Skeletal muscle satellite cell (primary cell): ENCODE measurements around the gene FBXL7.

Experiments
- H3K27me3 ChIP-seq: 2 replicates; pipeline ENCODE4 v1.7.0; 2013; ENCODE audit warnings: low read length; ENCODE audit not compliant: control insufficient read depth, insufficient read depth
- H3K36me3 ChIP-seq: 2 replicates; pipeline ENCODE4 v1.7.0; 2013; ENCODE audit warnings: mild to moderate bottlenecking, control low read depth, low read length; ENCODE audit not compliant: insufficient read depth
- H3K4me1 ChIP-seq: 2 replicates; pipeline ENCODE4 v1.7.0; 2013; ENCODE audit warnings: low read length; ENCODE audit not compliant: control insufficient read depth, insufficient read depth
- H3K4me2 ChIP-seq: 2 replicates; pipeline ENCODE4 v1.7.0; 2013; ENCODE audit warnings: mild to moderate bottlenecking, low read length
- H3K4me3 ChIP-seq: 2 replicates; pipeline ENCODE4 v1.7.0; 2013; ENCODE audit warnings: low read length
- H3K9ac ChIP-seq: 2 replicates; pipeline ENCODE4 v1.7.0; 2013; ENCODE audit warnings: mild to moderate bottlenecking, low read depth, low read length, moderate library complexity
- H3K9me3 ChIP-seq: replicated peaks from 2 replicates; pipeline ENCODE4 v1.7.0; 2013; ENCODE audit warnings: mild to moderate bottlenecking, control low read depth, low read length

Gene FBXL7

DNA sequence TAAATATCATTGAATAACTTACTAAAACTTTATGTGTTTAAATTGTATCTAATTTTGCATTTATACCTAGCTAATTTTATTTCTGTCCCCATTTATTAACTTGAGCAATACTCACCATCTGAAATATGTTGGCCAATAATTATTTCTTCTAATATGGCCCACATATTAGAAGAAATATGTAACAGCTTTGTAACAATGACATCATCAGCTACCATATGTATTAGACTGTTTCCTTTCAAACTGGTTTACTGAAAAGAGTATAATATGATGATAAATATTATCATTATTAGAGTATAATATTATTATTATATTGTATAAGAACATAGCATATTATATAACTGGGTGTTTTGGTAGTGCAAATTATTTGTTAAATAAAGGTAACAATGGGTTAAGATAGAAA lies 220.5 kb downstream of the FBXL7 start:
- no peak overlapping the region for H3K4me3 ChIP-seq
- no peaks in the 10 kb centered on the region for H3K27me3 ChIP-seq
- H3K4me1 ChIP-seq, result peaks cover 3% of the 10 kb centered on the region
- no peak overlapping the region for H3K9ac ChIP-seq
- H3K36me3 ChIP-seq, result no peaks in the 10 kb centered on the region
- H3K9me3 ChIP-seq, result no peaks in the 10 kb centered on the region
- H3K4me2 ChIP-seq, result no peak overlapping the region

- Histone ChIP-seq H3K9me3 (no peaks in the 10 kb centered on the region), H3K9ac (no peak overlapping the region), H3K27me3 (no peaks in the 10 kb centered on the region), H3K4me3 (no peak overlapping the region), H3K4me2 (no peak overlapping the region), H3K36me3 (no peaks in the 10 kb centered on the region), H3K4me1 (no peaks in the 10 kb centered on the region)
Observed at GRCh38 chr5:15722305-15722704, 222.3 kb downstream of the FBXL7 start.

- H3K9ac ChIP-seq, result no peak overlapping the region
- H3K27me3 ChIP-seq, result no peaks in the 10 kb centered on the region
- no peak overlapping the region for H3K4me2 ChIP-seq
- no peaks in the 10 kb centered on the region for H3K4me1 ChIP-seq
- H3K36me3 ChIP-seq, result no peaks in the 10 kb centered on the region
- H3K4me3 ChIP-seq, result no peak overlapping the region
- H3K9me3 ChIP-seq, result peaks cover 7% of the 10 kb centered on the region
Observed at GRCh38 chr5:15727375-15727774, 227.4 kb downstream of the FBXL7 start.

DNA sequence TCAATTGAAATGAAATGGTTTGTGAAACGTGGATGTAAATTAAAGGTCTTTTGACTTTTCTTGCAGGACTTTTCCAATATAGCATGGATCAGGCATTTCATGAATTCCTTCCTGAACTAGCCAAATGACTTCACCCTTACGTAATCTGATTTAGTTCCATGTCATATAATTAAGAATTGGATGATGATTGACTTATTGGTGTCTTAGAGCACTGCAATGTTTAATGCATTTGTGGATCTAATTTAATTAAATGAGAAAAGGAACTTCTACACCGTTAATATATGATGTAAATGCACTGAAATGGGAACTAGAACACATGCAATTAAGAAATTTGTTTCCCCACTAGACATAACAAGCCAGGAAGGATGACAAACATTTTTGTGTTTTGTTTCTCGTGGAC lies 228.8 kb downstream of the FBXL7 start:
- H3K36me3 ChIP-seq, result no peaks in the 10 kb centered on the region
- H3K4me2 ChIP-seq, result no peak overlapping the region
- no peaks in the 10 kb centered on the region for H3K4me1 ChIP-seq

GRCh38 chr5:15731699-15732098 lies 231.7 kb downstream of the FBXL7 start:
- H3K9ac ChIP-seq, result no peak overlapping the region
- H3K9me3 ChIP-seq, result peaks cover 7% of the 10 kb centered on the region
- H3K4me1 ChIP-seq, result no peaks in the 10 kb centered on the region
- no peak overlapping the region for H3K4me2 ChIP-seq
- no peaks in the 10 kb centered on the region for H3K27me3 ChIP-seq
- no peaks in the 10 kb centered on the region for H3K36me3 ChIP-seq
- H3K4me3 ChIP-seq, result no peak overlapping the region

More for the DNA sequence above, 228.8 kb downstream of the FBXL7 start:
- no peak overlapping the region for H3K4me3 ChIP-seq
- H3K27me3 ChIP-seq, result no peaks in the 10 kb centered on the region
- peaks cover 7% of the 10 kb centered on the region for H3K9me3 ChIP-seq
- H3K9ac ChIP-seq, result no peak overlapping the region

- no peaks in the 10 kb centered on the region for H3K4me1 ChIP-seq
- H3K4me2 ChIP-seq, result no peak overlapping the region
- no peaks in the 10 kb centered on the region for H3K36me3 ChIP-seq
- H3K27me3 ChIP-seq, result no peaks in the 10 kb centered on the region
- no peaks in the 10 kb centered on the region for H3K9me3 ChIP-seq
- no peak overlapping the region for H3K9ac ChIP-seq
- H3K4me3 ChIP-seq, result no peak overlapping the region
Observed at GRCh38 chr5:15734058-15734457, 234.1 kb downstream of the FBXL7 start.

DNA sequence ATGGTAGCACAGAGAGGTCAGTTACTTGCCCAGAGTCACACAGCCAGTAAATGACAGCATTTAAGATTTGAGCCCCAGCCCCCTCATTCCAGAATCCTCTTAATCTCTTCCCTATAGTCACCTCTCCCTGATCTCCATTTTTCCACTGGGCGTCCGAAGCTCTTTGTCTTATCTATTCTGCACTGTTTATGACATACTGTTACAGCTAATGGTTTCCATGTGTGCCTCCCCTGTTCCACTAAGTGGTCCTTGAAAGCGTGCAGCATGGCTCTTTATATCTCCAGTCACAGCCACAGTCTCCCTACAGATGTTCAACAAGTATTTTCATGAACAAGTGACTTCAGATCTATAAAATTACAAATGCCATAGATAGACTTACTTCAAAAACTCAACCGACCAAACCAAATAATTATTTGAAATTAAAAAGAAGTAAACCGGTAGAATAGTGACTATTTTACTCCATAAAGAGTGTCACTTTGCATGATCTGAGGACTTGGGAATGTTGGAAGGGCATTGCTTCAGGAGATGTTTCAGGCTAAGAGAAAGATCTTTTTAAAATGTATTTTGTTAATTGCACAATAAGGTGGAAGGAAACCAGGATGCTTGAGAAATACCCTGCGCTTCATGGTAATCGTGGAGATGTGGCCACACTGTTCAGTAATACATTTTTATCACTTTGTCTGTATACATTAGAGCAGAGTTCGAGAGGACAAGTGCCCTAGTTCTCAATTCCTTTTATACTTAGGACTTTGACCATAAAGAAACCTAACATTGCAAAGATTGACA lies 237.2 kb downstream of the FBXL7 start:
- Histone ChIP-seq H3K9ac (no peak overlapping the region), H3K36me3 (no peaks in the 10 kb centered on the region), H3K4me3 (no peak overlapping the region), H3K4me1 (peaks cover 9% of the 10 kb centered on the region), H3K9me3 (no peaks in the 10 kb centered on the region), H3K27me3 (no peaks in the 10 kb centered on the region), H3K4me2 (no peak overlapping the region)

DNA sequence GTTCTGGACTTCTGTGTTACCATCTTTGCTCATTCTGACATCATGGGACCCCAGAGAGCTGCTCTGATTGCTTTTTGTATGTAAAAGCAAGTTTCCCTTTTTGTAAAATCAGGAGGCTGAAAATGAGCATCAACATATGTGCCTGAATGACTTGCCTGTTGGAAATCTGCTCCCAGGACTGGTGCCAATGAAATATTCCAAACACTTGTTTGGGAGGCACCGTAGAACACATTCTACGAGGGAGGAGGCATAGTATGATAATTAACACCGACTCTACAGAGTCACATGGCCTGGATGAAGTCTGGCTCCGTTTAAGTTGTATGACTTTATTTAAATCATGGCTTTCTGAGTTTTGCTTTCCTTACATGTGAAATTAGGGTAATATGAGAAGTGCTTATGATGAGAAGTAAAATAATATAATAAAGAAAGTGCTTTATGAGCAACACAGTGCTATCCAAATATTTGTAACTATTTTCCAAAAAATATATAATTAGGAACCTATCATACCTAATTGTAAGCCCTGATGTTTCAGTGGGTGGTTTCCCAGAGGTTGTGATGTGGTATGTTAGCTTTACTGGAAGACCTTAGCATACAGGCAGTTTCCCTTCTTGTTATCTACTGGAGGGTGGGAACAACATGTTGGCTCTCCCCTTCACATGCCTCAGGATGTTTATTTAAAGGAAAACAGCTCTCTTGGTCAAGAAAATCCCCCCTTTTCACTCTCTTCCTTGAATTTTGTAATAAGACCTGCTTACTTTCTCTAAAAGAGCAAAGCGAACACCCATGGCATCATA lies 238.1 kb downstream of the FBXL7 start:
- Histone ChIP-seq H3K4me3 (no peak overlapping the region), H3K9ac (no peak overlapping the region)

GRCh38 chr5:15740383-15740782 lies 240.4 kb downstream of the FBXL7 start:
- Histone ChIP-seq H3K9ac (no peak overlapping the region), H3K27me3 (no peaks in the 10 kb centered on the region), H3K9me3 (no peaks in the 10 kb centered on the region), H3K4me2 (no peak overlapping the region), H3K4me3 (no peak overlapping the region), H3K4me1 (peaks cover 9% of the 10 kb centered on the region), H3K36me3 (no peaks in the 10 kb centered on the region)

More for the DNA sequence above, 238.1 kb downstream of the FBXL7 start:
- H3K9me3 ChIP-seq, result no peaks in the 10 kb centered on the region
- no peaks in the 10 kb centered on the region for H3K36me3 ChIP-seq
- no peak overlapping the region for H3K4me2 ChIP-seq
- no peaks in the 10 kb centered on the region for H3K27me3 ChIP-seq
- peaks cover 9% of the 10 kb centered on the region for H3K4me1 ChIP-seq

DNA sequence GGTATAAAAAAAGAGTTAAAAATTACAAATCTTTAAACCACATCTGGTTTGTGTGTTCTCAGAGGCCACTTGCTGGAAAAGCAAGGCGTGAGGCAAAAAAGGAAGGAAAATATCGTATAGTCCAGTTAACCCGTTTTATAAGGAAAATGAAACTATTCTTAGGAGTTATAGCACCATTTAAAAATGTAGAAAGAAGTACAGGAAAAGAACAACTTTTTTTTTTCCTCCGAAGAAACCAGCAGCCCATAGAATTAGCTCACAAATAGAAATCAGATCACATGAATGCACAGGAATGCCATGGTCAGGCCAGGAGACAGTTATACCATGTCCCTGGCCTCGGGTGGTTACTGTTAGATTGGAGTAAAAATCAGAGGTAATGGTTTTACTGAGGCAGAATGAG lies 241.6 kb downstream of the FBXL7 start:
- no peak overlapping the region for H3K4me2 ChIP-seq
- H3K4me3 ChIP-seq, result no peak overlapping the region
- H3K9me3 ChIP-seq, result no peaks in the 10 kb centered on the region
- H3K27me3 ChIP-seq, result no peaks in the 10 kb centered on the region
- H3K4me1 ChIP-seq, result peaks cover 9% of the 10 kb centered on the region
- H3K36me3 ChIP-seq, result no peaks in the 10 kb centered on the region
- no peak overlapping the region for H3K9ac ChIP-seq

- Histone ChIP-seq H3K36me3 (no peaks in the 10 kb centered on the region), H3K4me3 (no peak overlapping the region), H3K9me3 (no peaks in the 10 kb centered on the region), H3K4me2 (no peak overlapping the region), H3K9ac (no peak overlapping the region), H3K4me1 (no peaks in the 10 kb centered on the region), H3K27me3 (no peaks in the 10 kb centered on the region)
Observed at GRCh38 chr5:15746833-15747232, 246.9 kb downstream of the FBXL7 start.
